Right cardiac atrium (tissue), 5 donors: ENCODE measurements around the gene TMEM179B. TPM values are rescaled to one million over a fixed set of nuclear protein-coding genes. Genes with fewer than 3 reads are reported as not detected.

Experiments
- ATAC-seq, 2 donors: fragments of 200-7000 bp; cut with Tn5 transposase; one replicate each; pipeline versions ENCODE4 v1.8.0 to v1.9.1; 2020; ENCODE audit warnings: moderate library complexity in 2 of 2, mild to moderate bottlenecking in 1 of 2
- DNase-seq, 3 donors: peaks; one replicate each; pipeline ENCODE4 v3.0.0-alpha.2; 2020
- H3K27ac ChIP-seq: one replicate; pipeline ENCODE4 v1.5.1; 2013; ENCODE audit warnings: mild to moderate bottlenecking, low read length, control low read depth, moderate library complexity
- H3K27me3 ChIP-seq: one replicate; pipeline ENCODE4 v1.6.1; 2013; ENCODE audit not compliant: control insufficient read depth, insufficient read depth
- H3K4me1 ChIP-seq: one replicate; pipeline ENCODE4 v1.6.1; 2013; ENCODE audit warnings: low read length; ENCODE audit not compliant: control insufficient read depth, insufficient read depth
- H3K4me3 ChIP-seq: one replicate; pipeline ENCODE4 v1.5.1; 2013; ENCODE audit warnings: low read length, control low read depth
- H3K9me3 ChIP-seq: one replicate; pipeline ENCODE4 v1.6.1; 2013; ENCODE audit warnings: low read length; ENCODE audit not compliant: control insufficient read depth
- WGBS: extraction: QIAGEN DNeasy Blood & Tissue Kit; methylation state at CpG from one replicate; pipeline ENCODE4 v1.1.7; 2013; 5-methylcytosine and 5-hydroxymethylcytosine counted together
- intact Hi-C, 4 donors: fragments of 100-400 bp; cut with DNase I; formaldehyde crosslinking; loops; one replicate each; pipeline versions ENCODE4 v1.11.0 to v1.14.0; 2022 to 2023
- polyA plus RNA-seq: library from polyadenylated mRNA; stranded (reverse); fragments of 200-250 nt; gene quantifications from one replicate; pipeline ENCODE4 v1.2.3, GENCODE V29; 2013
- total RNA-seq, 4 donors: library from RNA; stranded (reverse); fragmentation: NEBNext Ultra II Directional; extraction: Animal tissue kit (Norgen Biotek cat#: 25700); gene quantifications; one replicate each; pipeline ENCODE4 v1.2.1, GENCODE V29; 2021
- donor health status: healthy with polysubstance abuse.
- donor health status: DM: no; HTN: yes; CAD: no.
- donor health status: DM: no; HTN: no; CAD: no.
- donor health status: DM: no; HTN: yes; CAD: no; lungs with severe emphysema.
- donor health status: DM: yes; HTN: yes; CAD: no.

Gene TMEM179B
- total and polyA plus RNA-seq, 5 donors = 19.2 to 29.7 (median 20.1) TPM

- peaks cover 6% of the 10 kb centered on the region for H3K4me1 ChIP-seq
- H3K4me3 ChIP-seq = peak within 1 kb of the TSS; percentile 72
- no peaks in the 10 kb centered on the region for H3K9me3 ChIP-seq
- H3K27ac ChIP-seq = peak within 1 kb of the TSS; percentile 73
- H3K27me3 ChIP-seq = no peaks in the 10 kb centered on the region
- WGBS = under 1% methylated on average over 58 of the region's 58 CpGs
- ATAC-seq = peak; percentile 91
- DNase-seq = peak; percentile 92 to 96 (median 96)
- intact Hi-C loops = loop anchor here in 1 of 4 donors (5.0 kb wide), 1 partner anchor 41 kb away; the partner anchor contains the start of genes STX5 and TEX54
These were observed 4.4 kb downstream of the TMEM179B start, which contains the start of gene TMEM223 for GRCh38 chr11:62791501-62792201. TMEM223 (minus strand) TSS chr11:62792006; CDS start chr11:62791994, 12 bp downstream.

- Histone ChIP-seq H3K4me3 (peak overlapping the region; percentile 3), H3K27me3 (no peaks in the 10 kb centered on the region), H3K27ac (peak overlapping the region; percentile 73), H3K4me1 (peaks cover 6% of the 10 kb centered on the region), H3K9me3 (no peaks in the 10 kb centered on the region)
- intact Hi-C loops = loop anchor here in 1 of 4 donors (5.0 kb wide), 1 partner anchor 40 kb away; the partner anchor contains the start of genes STX5 and TEX54
- 17% methylated on average over 11 of the region's 11 CpGs for WGBS
- ATAC-seq (peak; percentile 8 to 10), DNase-seq (peak; percentile 46 to 82 (median 65))
These were observed 5.0 kb downstream of the TMEM179B start for GRCh38 chr11:62792202-62792575.

DNA sequence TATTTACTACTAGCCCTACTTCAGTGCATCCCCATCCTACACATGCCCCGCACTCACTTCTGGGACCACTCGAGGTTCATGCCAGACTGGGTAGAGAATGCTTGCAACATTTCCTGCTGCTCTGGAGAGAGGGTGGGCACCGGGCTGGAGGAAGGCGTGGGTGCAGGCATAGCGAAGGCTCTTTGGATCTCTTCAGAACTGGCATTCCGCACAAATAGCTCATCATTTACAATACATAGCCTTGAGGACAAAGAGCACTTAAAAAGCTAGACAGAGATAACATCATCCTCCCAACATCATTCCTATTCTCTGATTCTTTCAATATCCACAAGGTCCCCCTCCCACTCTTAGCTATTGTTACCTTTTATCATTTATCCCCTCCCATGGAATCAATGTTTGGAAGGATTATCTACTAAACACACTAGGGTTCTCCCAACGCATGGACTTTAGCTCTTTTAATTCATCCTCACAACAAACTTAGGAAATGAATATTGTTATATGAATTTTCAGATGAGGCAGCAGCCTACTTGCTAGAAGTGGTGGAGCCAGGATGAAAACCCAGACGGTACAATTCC is 7.1 kb downstream of the TMEM179B start:
- Histone ChIP-seq H3K4me1 (peaks cover 6% of the 10 kb centered on the region), H3K4me3 (no peak overlapping the region), H3K27me3 (no peaks in the 10 kb centered on the region), H3K27ac (no peak overlapping the region), H3K9me3 (no peaks in the 10 kb centered on the region)
- intact Hi-C loops = loop anchor here in 1 of 4 donors (5.0 kb wide), 1 partner anchor 38 kb away; the partner anchor contains the start of genes STX5 and TEX54
- WGBS = 88% methylated on average over 8 of the region's 8 CpGs
- DNase-seq = peak in 1 of 3 donors; percentile 10
- ATAC-seq = no peak

DNA sequence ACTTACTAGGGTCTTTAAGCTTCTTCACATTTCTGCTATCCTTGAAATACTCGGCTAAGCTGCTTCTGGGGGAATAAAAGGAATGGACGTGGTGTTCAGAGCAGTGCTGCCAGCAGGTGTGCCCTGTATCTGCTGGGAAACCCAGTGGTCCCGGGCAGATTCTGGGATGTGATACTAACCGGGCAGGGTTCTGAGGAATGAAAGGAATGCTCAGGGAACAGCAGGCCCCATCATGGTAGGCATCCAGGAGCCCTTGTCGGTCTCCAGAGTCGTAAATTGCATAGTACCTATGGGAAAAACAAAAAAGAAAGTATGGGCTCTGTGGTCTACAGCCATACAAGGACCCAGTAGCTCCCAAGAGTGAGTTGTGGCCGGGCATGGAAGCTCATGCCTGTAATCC is 9.1 kb downstream of the TMEM179B start:
- Histone ChIP-seq H3K4me1 (peaks cover 4% of the 10 kb centered on the region), H3K27ac (no peak overlapping the region), H3K4me3 (no peak overlapping the region), H3K27me3 (no peaks in the 10 kb centered on the region), H3K9me3 (no peaks in the 10 kb centered on the region)
- intact Hi-C loops = no loop called here
- no peak for ATAC-seq
- peak in 1 of 3 donors; percentile 6 for DNase-seq
- WGBS = 85% methylated on average over 7 of the region's 7 CpGs

- 91% methylated on average over 10 of the region's 10 CpGs for WGBS
- peak in 1 of 3 donors; percentile 54 for DNase-seq
- Histone ChIP-seq H3K4me3 (no peak overlapping the region), H3K4me1 (no peaks in the 10 kb centered on the region), H3K27me3 (no peaks in the 10 kb centered on the region), H3K9me3 (no peaks in the 10 kb centered on the region), H3K27ac (no peak overlapping the region)
- ATAC-seq = no peak
- intact Hi-C loops = no loop called here
These were observed 12.3 kb downstream of the TMEM179B start for GRCh38 chr11:62799486-62799885.

GRCh38 chr11:62801071-62801470 is 13.9 kb downstream of the TMEM179B start:
- intact Hi-C loops = loop anchor here in 1 of 4 donors (5.0 kb wide), 1 partner anchor 36 kb away; the partner anchor contains the start of gene WDR74

GRCh38 chr11:62804310-62805075 is 17.3 kb downstream of the TMEM179B start:
- H3K4me1 ChIP-seq = peaks cover 3% of the 10 kb centered on the region
- DNase-seq (peak in 1 of 3 donors; percentile 7), ATAC-seq (peak in 1 of 2 donors; percentile 1)
- H3K27ac ChIP-seq = peak overlapping the region; percentile 91
- peak overlapping the region; percentile 79 for H3K4me3 ChIP-seq
- intact Hi-C loops = loop anchor here in 1 of 4 donors (5.0 kb wide), 1 partner anchor 33 kb away; the partner anchor contains the start of gene WDR74
- no peaks in the 10 kb centered on the region for H3K27me3 ChIP-seq
- H3K9me3 ChIP-seq = no peaks in the 10 kb centered on the region
- 2% methylated on average over 14 of the region's 14 CpGs for WGBS

More at GRCh38 chr11:62801071-62801470, 13.9 kb downstream of the TMEM179B start:
- H3K4me3 ChIP-seq = no peak overlapping the region
- H3K27ac ChIP-seq = no peak overlapping the region
- H3K27me3 ChIP-seq = no peaks in the 10 kb centered on the region
- 81% methylated on average over 4 of the region's 4 CpGs for WGBS
- H3K4me1 ChIP-seq = peaks cover 2% of the 10 kb centered on the region
- peak in 1 of 3 donors; percentile 12 for DNase-seq
- no peak for ATAC-seq
- H3K9me3 ChIP-seq = no peaks in the 10 kb centered on the region

- DNase-seq (peak; percentile 94 to 98 (median 98)), ATAC-seq (peak; percentile 94 to 95)
- under 1% methylated on average over 77 of the region's 77 CpGs for WGBS
- Histone ChIP-seq H3K4me1 (peaks cover 3% of the 10 kb centered on the region), H3K4me3 (peak within 1 kb of the TSS; percentile 79), H3K27ac (peak within 1 kb of the TSS; percentile 95), H3K9me3 (no peaks in the 10 kb centered on the region), H3K27me3 (no peaks in the 10 kb centered on the region)
- intact Hi-C loops = no loop called here
These were observed 18.1 kb downstream of the TMEM179B start, which contains the start of gene NXF1 for GRCh38 chr11:62805076-62805892. NXF1 (minus strand) TSS chr11:62805440; CDS start chr11:62805356, 84 bp downstream.

DNA sequence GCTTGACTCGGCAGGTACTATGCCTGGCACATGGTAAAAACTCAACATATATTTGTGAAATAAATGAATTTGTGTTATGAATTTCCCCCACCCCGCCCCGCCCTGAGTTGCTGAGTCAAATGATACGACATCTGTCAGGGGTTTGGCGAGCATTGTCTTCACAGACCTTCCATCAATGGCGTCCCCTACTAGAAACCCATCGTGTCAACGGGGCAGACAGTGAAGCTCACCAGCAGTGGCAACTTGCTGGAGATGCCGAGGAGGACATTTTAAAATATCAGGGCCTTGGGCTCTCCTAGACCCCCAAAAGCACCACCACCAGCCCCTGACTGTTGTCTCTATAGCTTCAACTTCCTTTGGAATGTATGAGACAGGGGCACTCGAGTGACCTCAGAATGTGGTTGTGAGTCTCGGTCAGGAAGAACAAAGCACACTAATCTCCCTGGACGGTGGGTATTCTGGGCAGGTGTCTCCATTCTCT is 18.8 kb downstream of the TMEM179B start:
- peak overlapping the region; percentile 79 for H3K4me3 ChIP-seq
- DNase-seq (peak in 1 of 3 donors; percentile 44), ATAC-seq (peak in 1 of 2 donors; percentile 7)
- intact Hi-C loops = no loop called here
- H3K9me3 ChIP-seq = no peaks in the 10 kb centered on the region
- H3K27me3 ChIP-seq = no peaks in the 10 kb centered on the region
- 23% methylated on average over 12 of the region's 12 CpGs for WGBS
- H3K4me1 ChIP-seq = peaks cover 3% of the 10 kb centered on the region
- peak overlapping the region; percentile 95 for H3K27ac ChIP-seq
